ENCODE results near the gene MPPED2.

- TF ChIP-seq SRF (IDR thresholded peaks at IDR 0.05; ENCODE audit: low read depth) (no peak), TCF7L2 (IDR thresholded peaks at IDR 0.05; ENCODE audit: borderline replicate concordance, extremely low read depth, insufficient read depth, insufficient read length) (no peak), JUND (IDR thresholded peaks at IDR 0.05) (no peak), POLR2A (IDR thresholded peaks at IDR 0.05; ENCODE audit: borderline replicate concordance, extremely low read depth, insufficient read depth, insufficient read length) (no peak), YY1 (IDR thresholded peaks at IDR 0.05; ENCODE audit: extremely low read depth, insufficient replicate concordance, low read depth, low read length) (no peak), POLR2AphosphoS5 (IDR thresholded peaks at IDR 0.05; ENCODE audit: low read depth, low read length) (no peak), MAX (IDR thresholded peaks at IDR 0.05) (no peak), SIN3A (IDR thresholded peaks at IDR 0.05; ENCODE audit: low read depth) (no peak), EZH2 (IDR thresholded peaks at IDR 0.05) (no peak)
- TF ChIP-seq, protein P1, sequence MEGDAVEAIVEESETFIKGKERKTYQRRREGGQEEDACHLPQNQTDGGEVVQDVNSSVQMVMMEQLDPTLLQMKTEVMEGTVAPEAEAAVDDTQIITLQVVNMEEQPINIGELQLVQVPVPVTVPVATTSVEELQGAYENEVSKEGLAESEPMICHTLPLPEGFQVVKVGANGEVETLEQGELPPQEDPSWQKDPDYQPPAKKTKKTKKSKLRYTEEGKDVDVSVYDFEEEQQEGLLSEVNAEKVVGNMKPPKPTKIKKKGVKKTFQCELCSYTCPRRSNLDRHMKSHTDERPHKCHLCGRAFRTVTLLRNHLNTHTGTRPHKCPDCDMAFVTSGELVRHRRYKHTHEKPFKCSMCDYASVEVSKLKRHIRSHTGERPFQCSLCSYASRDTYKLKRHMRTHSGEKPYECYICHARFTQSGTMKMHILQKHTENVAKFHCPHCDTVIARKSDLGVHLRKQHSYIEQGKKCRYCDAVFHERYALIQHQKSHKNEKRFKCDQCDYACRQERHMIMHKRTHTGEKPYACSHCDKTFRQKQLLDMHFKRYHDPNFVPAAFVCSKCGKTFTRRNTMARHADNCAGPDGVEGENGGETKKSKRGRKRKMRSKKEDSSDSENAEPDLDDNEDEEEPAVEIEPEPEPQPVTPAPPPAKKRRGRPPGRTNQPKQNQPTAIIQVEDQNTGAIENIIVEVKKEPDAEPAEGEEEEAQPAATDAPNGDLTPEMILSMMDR (IDR thresholded peaks at IDR 0.05 in 2 of 3, conservative IDR thresholded peaks at IDR 0.05 in 1 of 3; ENCODE audit: borderline replicate concordance in 1 of 3, insufficient read depth in 1 of 3, low read depth in 2 of 3, low read length in 2 of 3), result no peak
- TF ChIP-seq, protein P2, sequence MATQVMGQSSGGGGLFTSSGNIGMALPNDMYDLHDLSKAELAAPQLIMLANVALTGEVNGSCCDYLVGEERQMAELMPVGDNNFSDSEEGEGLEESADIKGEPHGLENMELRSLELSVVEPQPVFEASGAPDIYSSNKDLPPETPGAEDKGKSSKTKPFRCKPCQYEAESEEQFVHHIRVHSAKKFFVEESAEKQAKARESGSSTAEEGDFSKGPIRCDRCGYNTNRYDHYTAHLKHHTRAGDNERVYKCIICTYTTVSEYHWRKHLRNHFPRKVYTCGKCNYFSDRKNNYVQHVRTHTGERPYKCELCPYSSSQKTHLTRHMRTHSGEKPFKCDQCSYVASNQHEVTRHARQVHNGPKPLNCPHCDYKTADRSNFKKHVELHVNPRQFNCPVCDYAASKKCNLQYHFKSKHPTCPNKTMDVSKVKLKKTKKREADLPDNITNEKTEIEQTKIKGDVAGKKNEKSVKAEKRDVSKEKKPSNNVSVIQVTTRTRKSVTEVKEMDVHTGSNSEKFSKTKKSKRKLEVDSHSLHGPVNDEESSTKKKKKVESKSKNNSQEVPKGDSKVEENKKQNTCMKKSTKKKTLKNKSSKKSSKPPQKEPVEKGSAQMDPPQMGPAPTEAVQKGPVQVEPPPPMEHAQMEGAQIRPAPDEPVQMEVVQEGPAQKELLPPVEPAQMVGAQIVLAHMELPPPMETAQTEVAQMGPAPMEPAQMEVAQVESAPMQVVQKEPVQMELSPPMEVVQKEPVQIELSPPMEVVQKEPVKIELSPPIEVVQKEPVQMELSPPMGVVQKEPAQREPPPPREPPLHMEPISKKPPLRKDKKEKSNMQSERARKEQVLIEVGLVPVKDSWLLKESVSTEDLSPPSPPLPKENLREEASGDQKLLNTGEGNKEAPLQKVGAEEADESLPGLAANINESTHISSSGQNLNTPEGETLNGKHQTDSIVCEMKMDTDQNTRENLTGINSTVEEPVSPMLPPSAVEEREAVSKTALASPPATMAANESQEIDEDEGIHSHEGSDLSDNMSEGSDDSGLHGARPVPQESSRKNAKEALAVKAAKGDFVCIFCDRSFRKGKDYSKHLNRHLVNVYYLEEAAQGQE (IDR thresholded peaks at IDR 0.05; ENCODE audit: low read depth), result no peak
Observed at GRCh38 chr11:30471244-30471643, 114.9 kb downstream of the MPPED2 start.
